Inflammatory macrophage treated with lipopolysaccharide for 1 hour (primary cell): ENCODE measurements around the gene UBE2Z.
"Not testable (repeated sequence)": the region's sequence is repeated elsewhere in the genome, so short reads cannot be mapped to it uniquely, and the experiment has no call there.

Source experiments
- DNase-seq, 2 donors: peaks; one replicate each; pipeline ENCODE4 v3.0.0-alpha.2; 2020 to 2022

Gene UBE2Z

DNA sequence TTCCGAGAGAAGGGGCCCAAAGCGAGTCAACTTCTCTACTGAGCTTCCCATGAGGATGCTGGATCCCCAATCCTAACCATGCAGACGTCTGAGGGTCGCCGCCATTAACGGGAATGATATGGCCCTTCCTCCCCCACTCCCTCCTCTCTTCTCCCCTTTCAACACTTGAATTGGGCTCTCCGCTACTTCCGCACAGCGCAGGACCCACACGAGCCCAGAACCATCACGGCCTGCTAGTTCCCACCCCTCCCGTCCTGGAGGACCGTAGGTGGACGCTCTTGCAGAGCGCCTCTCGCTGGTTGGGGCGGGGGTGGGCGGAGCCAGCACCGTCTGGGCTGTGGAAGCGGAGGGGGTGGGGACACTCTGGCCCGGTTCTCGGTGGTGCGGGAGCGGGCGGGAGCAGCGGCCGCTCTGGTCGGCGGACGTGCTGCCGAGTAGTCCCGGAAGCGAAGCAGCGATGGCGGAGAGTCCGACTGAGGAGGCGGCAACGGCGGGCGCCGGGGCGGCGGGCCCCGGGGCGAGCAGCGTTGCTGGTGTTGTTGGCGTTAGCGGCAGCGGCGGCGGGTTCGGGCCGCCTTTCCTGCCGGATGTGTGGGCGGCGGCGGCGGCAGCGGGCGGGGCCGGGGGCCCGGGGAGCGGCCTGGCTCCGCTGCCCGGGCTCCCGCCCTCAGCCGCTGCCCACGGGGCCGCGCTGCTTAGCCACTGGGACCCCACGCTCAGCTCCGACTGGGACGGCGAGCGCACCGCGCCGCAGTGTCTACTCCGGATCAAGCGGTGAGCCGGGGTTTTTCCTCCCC lies at the start of gene UBE2Z:
TSS of gene UBE2Z (plus strand) at position 361 of the 797 bp plus-strand sequence. CDS start at position 458, 97 bp downstream.
- DNase-seq = peak; percentile 92 to 96

DNA sequence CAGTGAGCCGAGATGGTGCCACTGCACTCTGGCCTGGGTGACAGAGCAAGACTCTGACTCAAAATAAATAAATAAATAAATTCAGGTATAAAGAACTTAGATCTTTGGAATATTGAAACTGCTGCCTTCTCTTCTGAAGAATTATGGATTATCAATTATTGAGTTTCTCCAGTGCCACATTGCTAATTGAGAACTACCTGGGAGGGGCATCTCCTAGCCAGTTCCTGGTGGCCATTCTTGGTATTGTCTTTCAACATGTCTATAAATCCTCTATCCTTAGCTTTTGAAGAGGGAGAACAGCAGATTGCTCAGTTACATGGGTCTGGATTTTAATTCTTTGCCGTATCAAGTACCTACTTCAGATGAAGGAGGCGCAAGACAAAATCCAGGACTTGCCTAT lies 48.2 kb upstream of the UBE2Z start:
- DNase-seq = no peak

DNA sequence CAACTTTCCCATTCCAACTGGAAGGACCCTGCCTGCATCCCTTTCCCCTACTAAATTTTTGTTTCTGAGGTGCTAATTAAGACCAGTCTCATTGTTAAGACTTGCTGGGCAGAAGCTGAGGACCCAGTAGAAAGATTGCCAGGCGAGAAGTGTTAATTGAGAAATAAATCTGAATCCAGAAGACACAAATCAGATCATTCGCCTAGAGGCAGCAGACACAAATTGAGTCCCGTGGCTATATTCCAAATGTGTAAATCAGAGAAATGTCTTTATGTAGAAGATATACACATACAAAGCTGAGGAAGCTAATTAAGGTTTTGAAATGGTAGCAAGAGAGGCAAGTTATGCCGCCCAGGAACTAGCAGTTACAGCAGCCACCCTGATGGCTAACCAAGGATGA lies 47.8 kb upstream of the UBE2Z start:
- no peak for DNase-seq

DNA sequence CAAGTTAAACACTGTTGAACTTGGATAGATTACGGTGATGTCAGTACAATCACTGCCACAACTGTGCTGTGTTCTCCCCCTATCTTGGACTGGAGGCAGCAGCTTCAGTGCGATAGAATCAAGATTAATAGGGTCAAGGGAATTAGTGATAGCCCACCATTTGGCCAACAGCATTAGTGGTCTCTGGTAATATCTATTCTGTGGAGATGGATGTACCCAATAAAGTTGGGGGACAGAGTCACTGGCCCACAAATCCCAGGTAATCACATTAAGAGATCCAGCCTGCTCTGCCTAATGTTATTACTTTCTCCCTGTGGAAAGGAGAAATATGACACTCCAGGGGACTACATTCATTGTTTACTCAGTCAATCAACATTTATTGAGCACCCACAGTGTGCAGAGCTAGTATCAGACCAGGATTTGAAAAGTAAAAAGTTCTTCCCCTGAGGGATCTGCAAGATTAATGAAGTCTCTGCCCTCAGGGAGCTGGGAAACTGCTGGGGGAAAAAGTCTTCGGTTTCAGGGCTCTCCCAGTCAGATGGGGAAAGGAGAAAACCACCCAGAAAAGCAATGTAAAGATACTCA lies 39.2 kb upstream of the UBE2Z start:
- DNase-seq = no peak

DNA sequence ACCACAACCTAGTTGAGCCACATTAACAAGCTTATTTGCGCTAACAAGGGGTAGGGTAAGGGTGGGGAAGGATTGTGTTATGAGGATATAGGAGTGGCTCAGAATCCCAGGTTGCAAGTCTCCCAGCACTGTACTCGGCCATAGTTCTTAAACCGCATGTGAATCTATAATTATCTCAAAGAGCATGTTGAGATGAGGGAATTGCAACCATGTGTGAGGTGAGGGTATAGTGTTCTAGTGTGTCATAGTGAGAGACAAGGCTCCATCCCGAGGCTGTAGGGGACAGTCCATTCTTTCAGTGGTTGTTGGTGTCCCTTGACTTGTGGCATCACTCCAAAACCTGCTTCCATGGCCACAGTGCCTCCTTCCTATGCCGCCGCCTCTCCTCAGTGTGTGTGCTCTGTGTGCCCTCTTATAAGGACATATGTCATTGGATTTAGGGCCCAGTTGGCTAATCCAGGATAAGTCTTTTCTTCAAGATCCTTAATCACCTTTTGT lies 38.3 kb upstream of the UBE2Z start:
- DNase-seq = no peak

DNA sequence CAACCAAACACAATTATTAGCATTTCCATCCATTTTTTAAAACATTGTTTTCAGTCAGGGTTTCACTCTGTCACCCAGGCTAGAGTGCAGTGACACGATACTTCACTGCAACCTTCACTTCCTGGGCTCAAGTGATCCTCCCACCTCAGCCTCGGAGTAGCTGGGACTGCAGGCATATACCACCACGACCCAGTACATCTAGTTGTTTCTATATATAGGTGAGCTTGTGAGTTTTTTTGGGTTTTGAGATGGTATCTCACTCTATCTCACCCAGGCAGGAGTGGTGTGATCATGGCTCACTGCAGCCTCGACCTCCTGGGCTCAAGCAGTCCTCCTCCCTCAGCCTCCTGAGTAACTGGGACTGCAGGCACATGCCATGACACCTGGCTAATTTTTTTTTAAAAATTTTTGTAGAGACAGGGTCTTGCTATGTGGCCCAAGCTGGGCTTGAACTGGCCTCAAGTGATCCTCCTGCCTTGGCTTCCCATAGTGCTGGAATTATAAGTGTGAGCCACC lies 37.1 kb upstream of the UBE2Z start:
- no peak for DNase-seq

DNA sequence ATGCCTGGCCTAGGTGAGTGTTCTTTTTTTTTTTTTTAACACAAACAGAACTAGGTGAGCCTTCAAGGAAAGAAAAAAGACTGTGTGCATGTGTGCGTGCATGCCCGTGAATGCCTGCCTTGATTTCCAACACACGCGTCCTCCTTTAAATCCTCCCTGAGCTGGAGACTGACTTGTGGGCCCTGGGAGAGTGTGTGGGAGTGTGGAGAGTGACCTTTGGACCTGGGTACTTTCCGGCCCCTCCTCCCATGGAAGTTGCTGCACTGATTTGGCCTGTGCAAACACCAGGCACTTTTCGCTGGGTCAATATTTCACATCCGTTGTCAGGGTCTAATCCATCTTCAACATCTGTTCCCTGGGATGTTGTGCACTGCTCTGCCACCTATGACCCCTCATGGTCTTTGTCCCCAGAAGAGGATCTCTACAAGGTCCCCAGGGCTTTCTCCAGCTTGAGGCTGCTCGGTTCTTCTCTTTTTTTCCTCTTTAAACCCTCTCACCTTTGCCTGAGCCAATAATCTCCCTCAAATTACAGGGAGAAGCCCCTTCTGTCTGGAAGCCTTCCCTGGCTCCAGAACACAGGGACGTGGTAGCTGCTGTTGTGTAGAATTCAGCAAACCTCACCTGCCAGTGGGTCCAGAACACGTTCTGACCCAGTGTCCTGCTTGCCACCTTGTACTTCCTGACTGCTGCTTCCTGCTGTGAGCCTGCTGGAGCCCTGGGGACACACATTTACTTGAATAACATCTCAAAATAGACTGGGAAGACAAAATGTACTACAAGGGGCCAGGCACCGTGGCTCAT lies 36.5 kb upstream of the UBE2Z start:
- no peak for DNase-seq

DNA sequence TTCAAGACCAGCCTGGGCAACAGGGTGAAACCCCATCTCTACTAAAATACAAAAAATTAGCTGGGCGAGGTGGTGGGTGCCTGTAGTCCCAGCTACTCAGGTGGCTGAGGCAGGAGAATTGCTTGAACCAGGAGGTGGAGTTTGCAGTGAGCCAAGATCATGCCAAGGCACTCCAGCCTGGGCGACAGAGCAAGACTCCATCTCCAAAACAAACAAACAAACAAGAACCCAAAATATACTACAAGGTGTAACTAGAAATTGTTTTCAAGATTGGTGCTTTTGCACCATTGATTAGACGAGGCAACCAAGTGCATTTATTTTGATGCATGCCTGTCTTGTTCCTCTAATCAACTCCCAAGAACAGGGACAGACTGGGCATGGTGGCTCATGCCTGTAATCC lies 35.8 kb upstream of the UBE2Z start:
- DNase-seq = not testable (repeated sequence)

DNA sequence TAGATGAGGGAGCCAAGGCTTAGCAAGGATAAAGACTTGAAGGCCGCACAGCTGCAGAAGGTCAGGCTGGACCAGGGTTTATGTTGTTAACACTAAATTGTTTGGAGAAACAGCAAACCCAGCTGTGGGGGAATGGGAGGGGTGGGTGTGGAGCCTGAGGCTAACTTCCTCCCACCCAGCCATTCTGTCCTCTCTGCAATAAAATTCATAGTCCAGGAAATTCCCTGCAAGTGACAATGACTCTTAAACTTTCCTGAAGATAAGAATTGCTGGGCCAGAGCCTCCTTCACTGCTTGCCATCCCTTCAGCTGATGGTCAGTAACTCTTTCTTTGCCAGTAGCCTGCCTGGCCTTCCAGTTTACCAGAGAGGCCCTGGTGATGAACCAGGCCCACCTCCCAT lies 35.0 kb upstream of the UBE2Z start:
- peak; percentile 36 to 39 for DNase-seq

DNA sequence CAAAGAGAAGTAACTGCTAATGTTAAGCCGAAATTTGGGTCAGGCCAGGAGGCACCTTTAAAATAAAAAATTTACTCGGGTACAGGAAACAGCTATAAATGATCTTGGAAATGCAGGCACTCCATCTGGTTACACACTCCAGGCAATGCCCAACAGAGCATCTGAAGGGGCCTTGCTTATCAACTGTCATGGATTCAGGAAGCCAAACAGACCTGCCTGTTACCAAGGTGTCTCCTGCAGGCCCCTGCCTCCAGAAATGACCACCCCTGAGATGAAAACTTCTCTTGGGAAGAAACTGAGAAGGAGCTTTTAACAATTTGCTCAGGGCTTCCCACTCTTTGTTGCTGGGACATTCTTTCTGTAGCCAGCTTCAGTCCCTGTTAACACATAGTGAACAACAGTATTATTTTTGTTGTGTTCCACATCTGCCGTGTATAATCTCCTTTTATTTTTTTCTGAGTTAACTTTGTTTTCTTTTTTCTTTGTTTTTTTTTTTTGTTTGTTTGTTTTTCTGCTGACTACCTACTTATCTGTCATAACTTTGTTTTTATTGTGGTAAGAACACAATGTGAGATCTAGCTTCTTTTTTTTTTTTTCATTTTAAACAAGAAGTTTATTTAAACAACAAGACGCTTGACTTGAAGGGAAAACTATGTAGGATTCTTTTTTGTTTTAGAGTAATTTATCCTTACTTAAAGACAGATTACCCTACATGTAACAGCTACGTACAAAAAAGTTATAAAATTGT lies 34.3 kb upstream of the UBE2Z start:
- no peak for DNase-seq

DNA sequence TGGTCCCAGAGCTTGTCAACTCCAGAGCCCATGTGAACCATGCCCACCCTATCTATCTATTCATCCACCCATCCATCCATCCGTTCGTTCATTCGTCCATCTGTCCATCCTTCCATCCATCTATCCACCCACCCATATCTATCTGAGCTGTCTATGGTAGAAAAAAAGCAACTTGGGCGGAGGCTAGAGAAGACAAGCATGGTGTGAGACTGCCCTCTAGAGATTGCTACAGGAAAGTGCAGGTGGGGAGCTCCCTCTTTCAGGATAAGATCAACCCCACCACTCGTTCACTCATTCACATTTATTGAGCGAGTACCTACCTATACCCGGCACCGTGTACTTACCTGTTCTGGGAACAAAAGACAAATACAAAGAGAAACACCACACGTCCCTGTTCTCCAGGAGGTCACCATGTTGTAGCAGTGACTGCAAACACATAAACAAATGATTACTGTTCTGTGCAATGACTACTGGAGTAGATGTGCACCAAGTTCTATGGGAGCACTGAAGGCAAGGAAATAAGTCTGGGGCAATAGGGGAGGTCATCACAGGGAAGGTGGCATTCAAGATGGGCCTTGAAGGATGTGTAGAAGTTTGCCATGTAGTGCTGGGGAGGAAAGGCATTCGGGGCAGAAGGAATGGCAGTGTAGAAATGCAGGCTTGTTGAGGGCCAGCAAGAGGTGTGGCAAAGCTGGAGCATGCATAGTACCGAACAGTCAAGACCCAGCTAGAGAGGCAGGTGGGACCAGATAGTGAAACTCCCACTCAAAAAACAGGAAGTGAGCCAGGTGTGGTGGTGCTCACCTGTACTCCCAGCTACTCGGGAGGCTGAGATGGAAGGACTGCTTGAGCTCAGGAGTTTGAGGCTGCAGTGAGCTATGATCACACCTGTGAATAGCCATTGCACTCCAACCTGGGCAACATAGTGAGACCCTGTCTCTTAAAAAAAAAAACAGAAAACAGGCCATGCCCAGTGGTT lies 29.0 kb upstream of the UBE2Z start:
- DNase-seq = peak; percentile 32 to 86

DNA sequence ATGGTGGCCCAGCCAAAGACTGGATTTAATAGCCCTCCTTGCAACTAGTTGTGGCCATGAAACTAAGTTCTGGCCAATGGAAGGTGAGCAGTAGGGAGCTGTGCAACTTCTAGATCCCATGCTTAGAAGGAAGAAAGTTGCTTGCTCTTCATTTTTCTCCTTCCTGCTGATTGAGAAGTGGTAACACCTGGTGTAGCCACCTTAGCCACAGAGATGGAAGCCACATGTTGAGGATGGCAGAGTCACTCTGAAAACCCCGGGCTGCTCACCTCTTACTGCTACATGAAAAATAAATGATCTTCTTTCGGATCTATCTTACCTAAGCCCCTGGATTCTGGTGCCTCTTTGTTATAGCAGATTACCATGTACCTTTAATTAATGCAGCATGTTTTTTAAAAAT lies 25.9 kb upstream of the UBE2Z start:
- DNase-seq = no peak

DNA sequence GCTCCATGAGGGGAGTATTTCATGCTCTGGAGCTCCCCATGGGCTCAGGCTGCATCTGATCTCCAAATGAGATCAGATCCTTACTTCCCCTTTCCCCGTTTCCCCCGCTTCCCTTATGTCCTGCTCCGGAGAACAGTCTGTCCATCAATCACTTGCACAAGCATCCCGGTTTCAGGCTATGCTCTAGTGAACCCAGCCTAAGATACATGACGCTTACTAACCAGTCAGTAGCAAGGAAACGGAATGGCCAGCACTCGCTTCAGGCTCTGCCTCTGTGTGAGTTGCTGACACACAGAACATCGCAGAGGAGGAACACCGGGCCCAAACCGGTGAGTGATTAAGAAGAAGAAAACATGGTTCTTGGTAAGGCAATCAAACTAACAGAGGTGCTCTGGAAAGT lies 25.0 kb upstream of the UBE2Z start:
- peak; percentile 14 to 17 for DNase-seq

DNA sequence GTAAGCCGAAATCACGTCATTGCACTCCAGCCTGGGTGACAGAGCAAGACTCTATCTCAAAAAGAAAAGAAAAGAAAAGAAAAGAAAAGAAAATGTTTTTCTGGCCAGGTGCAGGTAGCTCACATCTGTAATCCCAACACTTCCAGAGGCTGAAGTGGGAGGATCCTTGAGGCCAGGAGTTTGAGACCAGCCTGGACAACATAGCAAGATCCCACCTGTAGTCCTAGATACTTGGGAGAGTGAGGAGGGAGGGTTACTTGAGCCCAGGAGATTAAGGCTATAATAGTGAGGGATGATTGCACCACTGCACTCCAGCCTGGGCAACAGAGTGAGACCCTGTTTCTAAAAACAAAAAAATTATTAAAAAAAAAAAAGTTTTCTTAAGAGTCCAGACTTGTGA lies 18.1 kb upstream of the UBE2Z start:
- no peak for DNase-seq

DNA sequence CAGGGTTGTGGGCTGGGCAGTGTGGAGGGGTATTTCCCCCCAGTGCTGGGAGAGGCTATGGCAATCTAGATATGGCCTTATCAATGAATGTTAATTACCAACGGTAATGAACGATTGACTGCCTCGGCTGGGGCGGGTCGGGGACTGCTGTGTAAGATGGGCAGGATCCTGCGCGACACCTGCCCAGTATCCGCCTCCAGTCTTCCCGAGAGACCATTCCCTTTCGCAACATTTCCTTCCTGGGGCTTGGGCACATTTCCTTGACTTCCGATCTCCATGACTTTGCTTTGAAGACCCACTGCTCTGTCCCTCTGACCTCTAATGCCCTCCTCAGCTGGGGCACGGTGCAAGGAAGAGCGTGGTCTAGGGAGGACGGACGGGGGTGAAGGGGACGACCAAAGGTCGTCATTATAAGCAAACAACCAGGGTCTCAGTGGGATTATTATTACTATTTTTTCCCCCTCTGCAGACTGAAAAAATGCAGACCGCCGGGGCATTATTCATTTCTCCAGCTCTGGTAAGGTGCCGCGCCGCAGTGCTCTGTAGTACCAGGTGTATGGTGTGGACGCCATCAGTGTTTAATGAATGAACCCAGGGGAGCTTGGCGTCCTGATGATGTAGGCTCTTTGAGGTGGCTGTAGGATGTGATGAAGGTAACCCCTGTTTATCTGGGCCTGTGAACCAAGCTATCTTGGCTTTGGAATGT lies 15.1 kb upstream of the UBE2Z start:
- no peak for DNase-seq

DNA sequence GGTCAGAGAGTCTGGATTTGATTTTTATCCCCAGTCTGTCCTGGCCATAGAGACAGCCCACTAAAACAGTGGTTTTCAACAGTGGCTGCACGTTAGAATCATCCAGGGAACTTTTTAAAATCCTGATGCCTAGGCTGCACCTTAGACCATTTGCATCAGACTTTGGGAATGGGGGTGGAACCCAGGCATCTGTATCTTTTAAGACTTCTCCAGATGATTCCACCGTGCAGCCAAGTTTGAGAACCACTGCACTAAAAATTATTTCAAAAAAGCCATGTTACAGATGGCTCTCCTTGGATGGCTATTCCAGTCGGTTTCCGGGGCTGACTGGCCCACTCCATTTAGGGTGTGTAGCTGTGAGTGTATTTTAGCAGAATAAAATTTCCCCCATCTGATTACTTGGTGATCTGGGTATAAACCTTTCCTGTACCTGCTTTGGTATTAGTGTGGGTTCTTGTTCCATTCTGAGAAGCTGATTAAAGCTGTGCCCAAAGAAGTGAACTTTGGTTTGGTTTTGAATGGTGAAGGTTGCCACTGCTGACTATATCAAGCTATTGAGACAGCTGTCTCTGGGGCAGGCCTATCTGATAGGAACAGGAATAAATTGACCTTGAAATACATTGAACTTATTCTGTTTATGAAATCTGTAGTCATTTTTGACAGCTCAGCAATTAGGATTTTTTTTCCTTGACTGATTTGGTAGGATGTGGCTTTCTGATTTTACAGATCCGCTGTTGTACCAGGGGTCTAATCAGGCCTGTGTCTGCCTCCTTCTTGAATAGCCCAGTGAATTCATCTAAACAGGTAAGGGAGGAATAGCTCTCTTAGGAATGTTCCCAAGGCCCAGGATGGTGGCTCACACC lies 14.3 kb upstream of the UBE2Z start:
- no peak for DNase-seq

DNA sequence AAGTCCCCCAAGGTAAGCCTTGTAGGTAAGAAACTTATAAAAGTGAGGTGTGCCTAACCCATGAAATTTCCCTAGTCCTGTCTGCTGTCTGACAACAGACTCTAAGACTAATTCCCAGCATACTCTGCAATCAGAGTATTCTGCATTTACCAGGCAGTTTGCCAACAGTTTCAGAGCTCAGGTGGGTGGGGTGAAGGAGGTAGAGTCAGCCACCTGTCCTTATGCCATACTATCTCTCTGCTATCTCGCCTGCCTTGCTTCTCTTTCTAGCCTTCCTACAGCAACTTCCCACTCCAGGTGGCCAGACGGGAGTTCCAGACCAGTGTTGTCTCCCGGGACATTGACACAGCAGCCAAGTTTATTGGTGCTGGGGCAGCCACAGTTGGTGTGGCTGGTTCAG lies 13.3 kb upstream of the UBE2Z start:
- DNase-seq = no peak

DNA sequence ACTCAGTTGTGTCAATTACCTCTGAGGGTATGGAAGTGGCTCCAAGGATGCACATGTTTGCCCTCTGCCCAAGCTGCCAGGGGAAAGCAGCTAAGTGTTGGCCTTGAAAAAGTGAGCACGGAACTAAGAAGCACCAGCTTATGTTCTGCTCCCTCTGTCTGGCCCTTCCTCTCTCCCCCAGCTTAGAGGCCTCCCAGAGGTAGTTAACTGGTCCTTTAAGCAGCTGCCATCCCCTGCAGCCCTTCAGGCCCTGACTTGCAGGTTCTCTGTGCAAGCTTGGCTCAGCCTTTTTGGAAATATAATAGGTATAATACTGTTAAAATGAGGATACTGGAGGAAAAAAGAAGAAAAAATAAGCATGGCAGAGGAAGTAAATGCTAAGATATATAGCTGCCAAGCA lies 7.0 kb upstream of the UBE2Z start:
- no peak for DNase-seq

DNA sequence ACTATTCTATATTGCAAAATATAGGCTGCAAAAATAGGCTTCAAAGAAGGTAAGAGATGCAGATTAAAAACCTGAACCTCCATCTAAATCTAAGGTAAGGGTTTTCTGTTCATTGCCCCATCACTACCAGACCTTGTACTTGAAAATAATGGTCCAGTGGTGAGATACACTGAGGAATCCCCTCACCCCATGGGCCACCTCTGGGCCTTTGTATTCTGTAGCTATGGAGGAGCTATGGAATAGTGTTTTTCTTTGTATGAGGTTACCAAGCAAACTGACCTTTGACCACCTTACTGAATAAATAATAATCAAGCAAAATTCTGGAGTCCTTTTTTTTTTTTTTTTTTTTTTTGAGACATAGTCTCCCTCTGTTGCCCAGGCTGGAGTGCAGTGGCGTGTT lies 4.8 kb upstream of the UBE2Z start:
- no peak for DNase-seq

DNA sequence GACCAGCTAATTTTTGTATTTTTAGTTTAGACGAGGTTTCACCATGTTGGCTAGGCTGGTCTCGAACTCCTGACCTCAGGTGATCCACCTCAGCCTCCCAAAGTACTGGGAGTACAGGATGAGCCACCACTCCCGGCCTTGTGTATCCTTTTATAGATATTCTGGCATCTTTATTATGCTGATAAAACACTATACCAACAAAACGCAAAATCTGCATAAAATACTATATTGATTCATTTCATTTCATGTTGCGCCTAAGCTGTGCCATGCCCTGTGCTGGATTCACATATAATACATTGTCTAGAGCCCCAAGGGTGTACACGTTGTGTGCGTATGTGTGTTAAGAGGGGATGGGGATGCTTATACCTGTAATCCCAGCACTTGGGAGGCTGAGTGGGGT lies 3.8 kb upstream of the UBE2Z start:
- DNase-seq = no peak
